ENCODE results near the gene ATXN1. TPM values are rescaled to one million over a fixed set of nuclear protein-coding genes. Genes with fewer than 3 reads are reported as not detected.
A peak's percentile ranks its signal among the peaks of the same experiment; 100 is the strongest.

Gene ATXN1
- total RNA-seq, 1 experiment from 2014 or later, result 19.7 TPM

GRCh38 chr6:16684195-16684689 is 77.0 kb downstream of the ATXN1 start:
- Mint-ChIP-seq H3K9me3 (ENCODE audit: low read depth, unreplicated experiment) (no peaks in the 10 kb centered on the region), H3K36me3 (ENCODE audit: insufficient read depth, unreplicated experiment) (peaks cover 5% of the 10 kb centered on the region), H3K27me3 (ENCODE audit: unreplicated experiment) (no peaks in the 10 kb centered on the region), H3K4me1 (ENCODE audit: low read depth, unreplicated experiment) (peaks cover 22% of the 10 kb centered on the region), H3K27ac (ENCODE audit: unreplicated experiment) (no peak overlapping the region), H3K4me3 (ENCODE audit: low read depth, unreplicated experiment) (no peak overlapping the region)
- intact Hi-C loops (cut with micrococcal nuclease; ENCODE audit: unreplicated experiment), result no loop called here
- no peak for TF ChIP-seq CTCF (IDR thresholded peaks at IDR 0.05; ENCODE audit: unreplicated experiment)
- BruUV-seq (replicated peaks), result no TSS peak
- CTCF ChIA-PET, result interaction anchor here (1.3 kb wide), 1 partner anchor 352 kb away, joined by 4 read pairs; no protein-coding TSS in a partner anchor
- DNase-seq, result no peak

DNA sequence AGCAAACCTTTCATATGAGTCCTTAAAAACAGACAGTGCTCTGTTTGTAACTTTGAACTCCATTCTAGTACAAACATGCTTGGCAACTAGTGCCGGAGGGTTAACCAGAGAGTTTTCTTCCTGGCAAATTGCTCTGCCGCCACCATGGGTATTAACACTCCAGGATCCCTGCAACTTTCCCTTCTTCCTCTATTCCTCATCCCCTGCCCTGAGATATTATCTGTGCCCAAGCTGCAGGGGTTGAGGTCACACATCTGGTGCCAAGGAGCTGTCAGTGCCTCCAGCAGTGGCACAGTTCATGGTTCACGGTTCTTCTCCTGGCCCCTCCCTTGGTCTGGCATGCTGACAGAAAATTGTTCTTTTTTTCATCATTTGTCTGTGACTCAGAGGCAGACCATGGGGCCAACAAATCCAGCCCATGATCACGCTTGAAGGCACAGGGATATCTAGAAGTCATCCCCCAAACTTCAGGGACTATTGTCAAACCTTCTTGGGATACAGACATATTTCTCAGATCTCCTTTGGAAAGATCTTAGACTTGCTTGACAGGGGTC is 77.5 kb downstream of the ATXN1 start:
- BruUV-seq (replicated peaks), result no TSS peak
- peak overlapping the region; percentile 48 for H3K4me3 Mint-ChIP-seq (ENCODE audit: low read depth, unreplicated experiment)
- CTCF ChIA-PET, result interaction anchor here (1.3 kb wide), 1 partner anchor 352 kb away, joined by 4 read pairs; no protein-coding TSS in a partner anchor
- H3K9me3 Mint-ChIP-seq (ENCODE audit: low read depth, unreplicated experiment), result no peaks in the 10 kb centered on the region
- intact Hi-C loops (cut with micrococcal nuclease; ENCODE audit: unreplicated experiment), result no loop called here
- DNase-seq, result peak; percentile 15
- H3K27me3 Mint-ChIP-seq (ENCODE audit: unreplicated experiment), result no peaks in the 10 kb centered on the region
- H3K27ac Mint-ChIP-seq (ENCODE audit: unreplicated experiment), result no peak overlapping the region
- peaks cover 22% of the 10 kb centered on the region for H3K4me1 Mint-ChIP-seq (ENCODE audit: low read depth, unreplicated experiment)
- no peak for TF ChIP-seq CTCF (IDR thresholded peaks at IDR 0.05; ENCODE audit: unreplicated experiment)
- H3K36me3 Mint-ChIP-seq (ENCODE audit: insufficient read depth, unreplicated experiment), result peaks cover 5% of the 10 kb centered on the region

- CTCF ChIA-PET, result interaction anchor here (0.9 to 1.0 kb wide), 2 partner anchors 10 to 80 kb away, joined by 3 read pairs; partner anchors contain the start of gene ATXN1
- BruUV-seq (replicated peaks), result no TSS peak
- Mint-ChIP-seq H3K27ac (ENCODE audit: unreplicated experiment) (peak overlapping the region; percentile 63), H3K4me1 (ENCODE audit: low read depth, unreplicated experiment) (peaks cover 22% of the 10 kb centered on the region), H3K4me3 (ENCODE audit: low read depth, unreplicated experiment) (no peak overlapping the region), H3K9me3 (ENCODE audit: low read depth, unreplicated experiment) (no peaks in the 10 kb centered on the region), H3K27me3 (ENCODE audit: unreplicated experiment) (no peaks in the 10 kb centered on the region), H3K36me3 (ENCODE audit: insufficient read depth, unreplicated experiment) (peaks cover 5% of the 10 kb centered on the region)
- intact Hi-C loops (cut with micrococcal nuclease; ENCODE audit: unreplicated experiment), result no loop called here
- no peak for TF ChIP-seq CTCF (IDR thresholded peaks at IDR 0.05; ENCODE audit: unreplicated experiment)
- DNase-seq, result no peak
Measured at GRCh38 chr6:16681260-16681873, 79.9 kb downstream of the ATXN1 start.

- H3K4me1 Mint-ChIP-seq (ENCODE audit: low read depth, unreplicated experiment), result peaks cover 21% of the 10 kb centered on the region
- H3K27me3 Mint-ChIP-seq (ENCODE audit: unreplicated experiment), result no peaks in the 10 kb centered on the region
- no peaks in the 10 kb centered on the region for H3K9me3 Mint-ChIP-seq (ENCODE audit: low read depth, unreplicated experiment)
- DNase-seq, result no peak
- no TSS peak for BruUV-seq (replicated peaks)
- H3K4me3 Mint-ChIP-seq (ENCODE audit: low read depth, unreplicated experiment), result no peak overlapping the region
- TF ChIP-seq CTCF (IDR thresholded peaks at IDR 0.05; ENCODE audit: unreplicated experiment), result no peak
- CTCF ChIA-PET, result no interaction called here
- no peak overlapping the region for H3K27ac Mint-ChIP-seq (ENCODE audit: unreplicated experiment)
- peaks cover 5% of the 10 kb centered on the region for H3K36me3 Mint-ChIP-seq (ENCODE audit: insufficient read depth, unreplicated experiment)
- intact Hi-C loops (cut with micrococcal nuclease; ENCODE audit: unreplicated experiment), result no loop called here
Measured at GRCh38 chr6:16679050-16679449, 82.2 kb downstream of the ATXN1 start.

Data from Calu3 (cell line).